ENCODE data around the gene MDH2.
"Not testable (repeated sequence)": the region's sequence is repeated elsewhere in the genome, so short reads cannot be mapped to it uniquely, and the experiment has no call there.

The MDH2 gene

DNA sequence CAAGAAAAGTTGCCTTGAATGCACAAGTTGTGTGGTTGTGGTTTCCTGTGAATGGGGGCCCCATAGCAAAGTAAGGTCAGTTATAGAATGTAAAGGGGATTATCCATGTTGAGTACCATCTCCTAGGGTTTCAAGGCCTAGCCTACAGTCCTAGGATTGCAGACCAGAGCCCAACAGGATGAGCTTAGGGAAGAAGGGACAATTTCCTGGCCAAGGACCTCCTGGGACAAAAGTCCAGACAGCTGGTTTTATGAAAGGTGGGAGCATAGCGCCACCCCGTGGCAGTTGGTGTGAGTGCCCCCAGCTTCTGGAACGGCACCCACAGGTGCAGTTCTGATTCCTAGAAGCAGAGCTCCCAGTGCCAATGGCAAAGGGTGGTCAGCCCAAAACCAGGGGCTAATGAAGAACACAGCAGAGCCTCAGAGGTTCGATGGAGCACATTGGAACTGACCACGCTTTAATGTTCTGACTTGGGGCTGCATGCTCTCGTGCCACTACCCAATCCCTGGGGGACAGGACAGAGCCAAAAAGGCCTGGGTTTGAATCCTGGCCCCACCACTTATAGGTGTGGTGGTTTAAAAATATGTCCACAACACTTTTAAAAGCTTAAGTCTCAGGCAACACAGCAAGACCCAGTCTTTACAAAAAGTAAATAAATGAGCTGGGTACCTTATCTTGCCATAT is 27.7 kb upstream of the MDH2 start:
- Histone ChIP-seq H4K20me1 (ENCODE audit: insufficient read depth, low read length) (no peaks in the 10 kb centered on the region), H3K9me3 (ENCODE audit: low read length) (no peaks in the 10 kb centered on the region), H3K27me3 (ENCODE audit: insufficient read depth, low read length) (no peaks in the 10 kb centered on the region), H3F3A (ENCODE audit: insufficient read depth, low read length) (no peaks in the 10 kb centered on the region), H3K4me1 (ENCODE audit: insufficient read depth, low read length, severe bottlenecking) (no peaks in the 10 kb centered on the region), H3K4me3 (ENCODE audit: low read depth, low read length, poor library complexity, severe bottlenecking) (no peak overlapping the region), H3K36me3 (ENCODE audit: insufficient read depth, low read length) (peaks cover 43% of the 10 kb centered on the region), H3K79me2 (ENCODE audit: insufficient read depth, low read length) (no peaks in the 10 kb centered on the region), H3K27ac (ENCODE audit: low read depth, low read length, poor library complexity, severe bottlenecking) (no peak overlapping the region), H3K9ac (ENCODE audit: low read length) (no peak overlapping the region), H3K4me2 (ENCODE audit: low read length) (no peak overlapping the region), H3K9me2 (ENCODE audit: low read depth, low read length) (no peaks in the 10 kb centered on the region), H2AFZ (ENCODE audit: low read length) (no peak overlapping the region)
- TF ChIP-seq, protein P1, sequence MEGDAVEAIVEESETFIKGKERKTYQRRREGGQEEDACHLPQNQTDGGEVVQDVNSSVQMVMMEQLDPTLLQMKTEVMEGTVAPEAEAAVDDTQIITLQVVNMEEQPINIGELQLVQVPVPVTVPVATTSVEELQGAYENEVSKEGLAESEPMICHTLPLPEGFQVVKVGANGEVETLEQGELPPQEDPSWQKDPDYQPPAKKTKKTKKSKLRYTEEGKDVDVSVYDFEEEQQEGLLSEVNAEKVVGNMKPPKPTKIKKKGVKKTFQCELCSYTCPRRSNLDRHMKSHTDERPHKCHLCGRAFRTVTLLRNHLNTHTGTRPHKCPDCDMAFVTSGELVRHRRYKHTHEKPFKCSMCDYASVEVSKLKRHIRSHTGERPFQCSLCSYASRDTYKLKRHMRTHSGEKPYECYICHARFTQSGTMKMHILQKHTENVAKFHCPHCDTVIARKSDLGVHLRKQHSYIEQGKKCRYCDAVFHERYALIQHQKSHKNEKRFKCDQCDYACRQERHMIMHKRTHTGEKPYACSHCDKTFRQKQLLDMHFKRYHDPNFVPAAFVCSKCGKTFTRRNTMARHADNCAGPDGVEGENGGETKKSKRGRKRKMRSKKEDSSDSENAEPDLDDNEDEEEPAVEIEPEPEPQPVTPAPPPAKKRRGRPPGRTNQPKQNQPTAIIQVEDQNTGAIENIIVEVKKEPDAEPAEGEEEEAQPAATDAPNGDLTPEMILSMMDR (IDR thresholded peaks at IDR 0.05; ENCODE audit: low read length) = peak; percentile 99
- no peak for TF ChIP-seq EZH2 (IDR thresholded peaks at IDR 0.05; ENCODE audit: borderline replicate concordance, low read length)

DNA sequence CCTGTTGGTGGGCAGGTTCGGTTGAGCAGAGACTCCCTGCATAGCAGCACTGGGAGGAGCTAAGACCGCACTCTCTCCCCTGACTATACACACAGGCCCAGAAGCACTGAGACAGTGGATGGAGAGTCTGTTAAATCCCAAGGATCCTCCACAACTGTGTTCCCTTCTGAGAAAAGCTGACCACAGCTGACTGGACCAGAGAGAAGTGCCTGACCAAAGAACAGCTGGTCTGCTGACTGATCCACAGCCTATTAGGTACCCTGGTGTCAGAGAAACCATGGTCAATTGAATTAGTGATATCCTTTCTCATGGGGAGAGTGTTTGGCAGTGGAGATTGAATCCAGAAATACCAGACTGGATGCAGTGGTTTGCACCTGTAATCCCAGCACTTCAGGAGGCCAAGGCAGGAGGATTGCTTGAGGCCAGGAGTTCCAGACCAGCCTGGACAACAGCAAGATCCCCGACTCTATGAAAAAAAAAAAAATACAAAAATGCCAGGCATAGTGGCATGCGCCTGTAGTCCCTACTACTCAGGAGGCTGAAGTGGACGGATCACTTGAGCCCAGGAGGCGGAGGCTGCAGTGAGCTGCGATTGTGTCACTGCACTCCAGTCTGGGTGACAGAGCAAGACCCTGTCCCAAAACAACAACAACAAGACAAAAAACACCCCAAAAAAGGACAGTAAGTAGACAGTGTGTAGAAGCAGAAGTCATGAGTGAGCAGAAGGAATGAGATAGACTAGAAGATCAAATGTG is 25.7 kb upstream of the MDH2 start:
- H3K27me3 ChIP-seq (ENCODE audit: insufficient read depth, low read length) = no peaks in the 10 kb centered on the region
- H3K9me3 ChIP-seq (ENCODE audit: low read length) = no peaks in the 10 kb centered on the region
- no peak overlapping the region for H3K27ac ChIP-seq (ENCODE audit: low read depth, low read length, poor library complexity, severe bottlenecking)
- H3K9me2 ChIP-seq (ENCODE audit: low read depth, low read length) = no peaks in the 10 kb centered on the region
- peaks cover 36% of the 10 kb centered on the region for H3K36me3 ChIP-seq (ENCODE audit: insufficient read depth, low read length)
- no peaks in the 10 kb centered on the region for H3F3A ChIP-seq (ENCODE audit: insufficient read depth, low read length)
- no peaks in the 10 kb centered on the region for H3K4me1 ChIP-seq (ENCODE audit: insufficient read depth, low read length, severe bottlenecking)
- H3K9ac ChIP-seq (ENCODE audit: low read length) = no peak overlapping the region
- H4K20me1 ChIP-seq (ENCODE audit: insufficient read depth, low read length) = no peaks in the 10 kb centered on the region
- no peak overlapping the region for H2AFZ ChIP-seq (ENCODE audit: low read length)
- TF ChIP-seq, protein P1 (IDR thresholded peaks at IDR 0.05; ENCODE audit: low read length) = no peak
- TF ChIP-seq EZH2 (IDR thresholded peaks at IDR 0.05; ENCODE audit: borderline replicate concordance, low read length) = no peak
- no peak overlapping the region for H3K4me2 ChIP-seq (ENCODE audit: low read length)
- no peak overlapping the region for H3K4me3 ChIP-seq (ENCODE audit: low read depth, low read length, poor library complexity, severe bottlenecking)
- no peaks in the 10 kb centered on the region for H3K79me2 ChIP-seq (ENCODE audit: insufficient read depth, low read length)

DNA sequence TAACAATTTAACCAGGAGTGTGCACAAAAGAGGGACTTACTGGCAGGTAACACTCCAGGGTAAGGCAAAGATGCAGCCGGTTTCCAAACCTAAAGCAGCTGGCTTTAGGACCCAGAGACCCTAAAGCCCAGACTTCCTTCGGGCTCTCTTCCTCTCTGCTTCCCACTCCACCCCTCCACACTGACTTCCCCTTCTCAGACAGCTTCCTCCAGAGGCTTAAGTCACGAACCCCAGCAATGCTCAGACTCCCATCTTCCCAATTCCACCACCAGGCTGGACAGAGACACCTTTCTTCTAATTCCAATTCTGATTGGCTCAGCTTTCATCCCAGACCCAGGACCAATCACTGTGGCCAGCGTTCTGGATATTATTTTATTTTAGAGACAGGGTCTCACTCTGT is 24.9 kb upstream of the MDH2 start:
- H3K9ac ChIP-seq (ENCODE audit: low read length) = no peak overlapping the region
- no peak overlapping the region for H3K4me2 ChIP-seq (ENCODE audit: low read length)

DNA sequence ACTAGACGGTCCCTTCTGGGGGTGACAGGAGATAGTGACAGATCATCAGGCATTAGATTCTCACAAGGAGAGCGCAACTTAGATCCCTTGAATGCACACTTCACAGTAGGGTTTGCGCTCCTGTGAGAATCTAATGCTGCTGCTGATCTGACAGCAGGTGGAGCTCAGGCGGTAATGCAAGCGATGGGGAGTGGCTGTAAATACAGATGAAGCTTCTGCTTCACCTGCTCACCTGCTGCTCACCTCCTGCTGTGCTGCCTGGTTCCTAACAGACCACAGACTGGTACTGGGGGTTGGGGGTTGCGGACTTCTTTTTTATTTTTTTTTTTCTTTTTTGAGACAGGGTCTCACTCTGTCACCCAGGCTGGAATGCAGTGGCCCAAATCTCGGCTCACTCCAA is 18.2 kb upstream of the MDH2 start:
- H3K4me2 ChIP-seq (ENCODE audit: low read length); H3K4me1 ChIP-seq (ENCODE audit: insufficient read depth, low read length, severe bottlenecking); H3K9me2 ChIP-seq (ENCODE audit: low read depth, low read length); H3K9me3 ChIP-seq (ENCODE audit: low read length); H3K36me3 ChIP-seq (ENCODE audit: insufficient read depth, low read length); H3F3A ChIP-seq (ENCODE audit: insufficient read depth, low read length); H3K9ac ChIP-seq (ENCODE audit: low read length); H3K79me2 ChIP-seq (ENCODE audit: insufficient read depth, low read length); H3K27me3 ChIP-seq (ENCODE audit: insufficient read depth, low read length); H2AFZ ChIP-seq (ENCODE audit: low read length); H3K27ac ChIP-seq (ENCODE audit: low read depth, low read length, poor library complexity, severe bottlenecking); H3K4me3 ChIP-seq (ENCODE audit: low read depth, low read length, poor library complexity, severe bottlenecking); H4K20me1 ChIP-seq (ENCODE audit: insufficient read depth, low read length): not testable (repeated sequence)

More for the DNA sequence above, 24.9 kb upstream of the MDH2 start:
- Histone ChIP-seq H3K9me3 (ENCODE audit: low read length) (no peaks in the 10 kb centered on the region), H3K4me1 (ENCODE audit: insufficient read depth, low read length, severe bottlenecking) (no peaks in the 10 kb centered on the region), H2AFZ (ENCODE audit: low read length) (no peak overlapping the region), H4K20me1 (ENCODE audit: insufficient read depth, low read length) (no peaks in the 10 kb centered on the region), H3F3A (ENCODE audit: insufficient read depth, low read length) (no peaks in the 10 kb centered on the region), H3K4me3 (ENCODE audit: low read depth, low read length, poor library complexity, severe bottlenecking) (no peak overlapping the region), H3K9me2 (ENCODE audit: low read depth, low read length) (no peaks in the 10 kb centered on the region), H3K36me3 (ENCODE audit: insufficient read depth, low read length) (peaks cover 36% of the 10 kb centered on the region), H3K79me2 (ENCODE audit: insufficient read depth, low read length) (no peaks in the 10 kb centered on the region), H3K27me3 (ENCODE audit: insufficient read depth, low read length) (no peaks in the 10 kb centered on the region), H3K27ac (ENCODE audit: low read depth, low read length, poor library complexity, severe bottlenecking) (no peak overlapping the region)
- no peak for TF ChIP-seq EZH2 (IDR thresholded peaks at IDR 0.05; ENCODE audit: borderline replicate concordance, low read length)
- TF ChIP-seq, protein P1 (IDR thresholded peaks at IDR 0.05; ENCODE audit: low read length) = no peak

Measured in OCI-LY1 (cell line).